Prostate gland (tissue), 2 donors: ENCODE data around the gene GNL1. TPM values are rescaled to one million over a fixed set of nuclear protein-coding genes. Genes with fewer than 3 reads are reported as not detected.

Experiments
- DNase-seq: peaks from one replicate; pipeline ENCODE4 v3.0.0-alpha.2; 2019; ENCODE audit warnings: low spot score
- H3K27ac ChIP-seq, 2 donors: fragments of 200-600 bp; sonication (generic); 2 replicates each; pipeline ENCODE4 v1.5.1; 2017 to 2019
- H3K27me3 ChIP-seq: fragments of 200-600 bp; sonication (generic); replicated peaks from 2 replicates; pipeline ENCODE4 v1.5.1; 2019; ENCODE audit not compliant: insufficient read depth
- H3K36me3 ChIP-seq, 2 donors: fragments of 200-600 bp; sonication (generic); 1 replicate in 1 of 2; 2 replicates in 1 of 2; pipeline versions ENCODE4 v1.5.1 to v1.8.1; 2017 to 2019
- H3K4me1 ChIP-seq: fragments of 200-600 bp; sonication (generic); replicated peaks from 2 replicates; pipeline ENCODE4 v1.5.1; 2019
- H3K4me3 ChIP-seq, 2 donors: fragments of 200-600 bp; sonication (generic); 2 replicates each; pipeline ENCODE4 v1.5.1; 2017 to 2019
- H3K9me3 ChIP-seq: fragments of 200-600 bp; sonication (generic); 2 replicates; pipeline ENCODE4 v1.5.1; 2017
- CTCF ChIP-seq, 4 experiments: fragments of 200-600 bp in 2 of 4; fragments of 450-650 bp in 2 of 4; sonication (generic) in 2 of 4; IDR thresholded peaks; 1 replicate in 3 of 4; 2 replicates in 1 of 4; pipeline ENCODE4 v1.5.1; 2016 to 2019; ENCODE audit warnings: antibody characterized with exemption in 4 of 4, mild to moderate bottlenecking in 2 of 4, moderate library complexity in 2 of 4
- POLR2A ChIP-seq: fragments of 450-650 bp; IDR thresholded peaks from one replicate; pipeline ENCODE4 v1.6.1; 2016; ENCODE audit warnings: antibody characterized with exemption, mild to moderate bottlenecking
- POLR2AphosphoS5 ChIP-seq: sonication (generic); formaldehyde crosslinking; IDR thresholded peaks from one replicate; pipeline ENCODE4 v1.6.1; 2017; ENCODE audit warnings: antibody characterized with exemption
- WGBS: methylation state at CpG from one replicate; pipeline ENCODE4 v1.1.5; 2018; 5-methylcytosine and 5-hydroxymethylcytosine counted together
- intact Hi-C: fragments of 100-400 bp; cut with DNase I; formaldehyde crosslinking; loops from one replicate; pipeline ENCODE4 v1.14.2; 2022
- total RNA-seq, 2 donors: library from RNA; depleted of rRNA; stranded (reverse); fragments of >200 nt; gene quantifications; one replicate each; pipeline ENCODE4 v1.1.0, GENCODE V29; 2016

GNL1 gene
- total RNA-seq, result 10 to 100 TPM; 38.3 to 56.4 TPM

- Histone ChIP-seq H3K36me3 (no peaks in the 10 kb centered on the region), H3K4me1 (no peaks in the 10 kb centered on the region), H3K4me3 (peak within 1 kb of the TSS; percentile 87 to 94), H3K9me3 (no peaks in the 10 kb centered on the region), H3K27me3 (no peaks in the 10 kb centered on the region), H3K27ac (peak within 1 kb of the TSS; percentile 97 to 99)
- intact Hi-C loops, result loop anchor here (5.0 kb wide), 1 partner anchor 166 kb away; the partner anchor contains the start of gene TUBB
- DNase-seq, result peak; percentile 96
- under 1% methylated on average over 69 of the region's 71 CpGs for WGBS
- TF ChIP-seq POLR2A, result peak; percentile 59
- TF ChIP-seq CTCF (IDR thresholded peaks at IDR 0.05), result peak in 2 of 4 experiments; percentile 28 to 64
- peak; percentile 80 for TF ChIP-seq POLR2AphosphoS5
Observed at GRCh38 chr6:30556066-30556905, at the start of gene GNL1. Gene GNL1 (minus strand): TSS chr6:30556489. CDS start chr6:30556203, 286 bp downstream.

- H3K9me3 ChIP-seq, result no peaks in the 10 kb centered on the region
- intact Hi-C loops, result no loop called here
- H3K27ac ChIP-seq, result no peak overlapping the region
- peaks cover 37 to 44% of the 10 kb centered on the region in 2 donors for H3K36me3 ChIP-seq
- no peak for TF ChIP-seq POLR2A
- WGBS, result 96% methylated on average over 13 of the region's 13 CpGs
- no peaks in the 10 kb centered on the region for H3K27me3 ChIP-seq
- no peak overlapping the region for H3K4me3 ChIP-seq
- DNase-seq, result no peak
- no peaks in the 10 kb centered on the region for H3K4me1 ChIP-seq
Observed at GRCh38 chr6:30603961-30604360, 47.7 kb upstream of the GNL1 start.

GRCh38 chr6:30601815-30602641 lies 45.7 kb upstream of the GNL1 start:
- intact Hi-C loops, result no loop called here
- H3K4me3 ChIP-seq, result no peak overlapping the region
- H3K9me3 ChIP-seq, result no peaks in the 10 kb centered on the region
- no peaks in the 10 kb centered on the region for H3K27me3 ChIP-seq
- WGBS, result 93% methylated on average over 39 of the region's 39 CpGs
- DNase-seq, result no peak
- peaks cover 37 to 44% of the 10 kb centered on the region in 2 donors for H3K36me3 ChIP-seq
- TF ChIP-seq CTCF (IDR thresholded peaks at IDR 0.05), result no peak
- no peak for TF ChIP-seq POLR2AphosphoS5
- no peak for TF ChIP-seq POLR2A
- no peak overlapping the region for H3K27ac ChIP-seq
- no peaks in the 10 kb centered on the region for H3K4me1 ChIP-seq

- Histone ChIP-seq H3K9me3 (no peaks in the 10 kb centered on the region), H3K27ac (no peak overlapping the region), H3K36me3 (peaks cover 37 to 40% of the 10 kb centered on the region in 2 donors), H3K4me3 (no peak overlapping the region), H3K4me1 (no peaks in the 10 kb centered on the region), H3K27me3 (no peaks in the 10 kb centered on the region)
- WGBS, result 59% methylated on average over 6 of the region's 6 CpGs
- intact Hi-C loops, result no loop called here
- TF ChIP-seq POLR2A (no peak), CTCF (IDR thresholded peaks at IDR 0.05) (no peak)
- DNase-seq, result no peak
Observed at GRCh38 chr6:30601436-30601814, 45.1 kb upstream of the GNL1 start.

- Histone ChIP-seq H3K27me3 (no peaks in the 10 kb centered on the region), H3K4me3 (no peak overlapping the region), H3K4me1 (no peaks in the 10 kb centered on the region), H3K36me3 (peaks cover 30 to 33% of the 10 kb centered on the region in 2 donors), H3K9me3 (no peaks in the 10 kb centered on the region), H3K27ac (no peak overlapping the region)
- intact Hi-C loops, result no loop called here
- WGBS, result 66% methylated on average over 10 of the region's 10 CpGs
- DNase-seq, result no peak
- TF ChIP-seq POLR2AphosphoS5 (no peak), POLR2A (no peak)
Observed at GRCh38 chr6:30600451-30600961, 44.2 kb upstream of the GNL1 start.
